DOHH2 (cell line): ENCODE data around the gene KIRREL3.

Experiments
- H3F3A ChIP-seq: fragments of 200-600 bp; sonication (generic), shearing (Covaris generic); 2 replicates; pipeline ENCODE4 v1.6.0; 2016; ENCODE audit warnings: antibody characterized with exemption, mild to moderate bottlenecking; ENCODE audit not compliant: control insufficient read depth, insufficient read depth
- H3K27ac ChIP-seq: fragments of 200-600 bp; sonication (generic); 2 replicates; pipeline ENCODE4 v1.5.1; 2014; ENCODE audit warnings: low read depth, mild to moderate bottlenecking, low read length, moderate library complexity
- H3K27me3 ChIP-seq: fragments of 200-600 bp; sonication (generic); 2 replicates; pipeline ENCODE4 v1.6.1; 2014; ENCODE audit warnings: mild to moderate bottlenecking, low read length, mixed read lengths; ENCODE audit not compliant: control insufficient read depth
- H3K36me3 ChIP-seq: fragments of 200-600 bp; sonication (generic); 2 replicates; pipeline ENCODE4 v1.6.1; 2014; ENCODE audit warnings: mild to moderate bottlenecking, low read length, moderate library complexity, mixed read lengths; ENCODE audit not compliant: control insufficient read depth
- H3K4me1 ChIP-seq: fragments of 200-600 bp; sonication (generic); 2 replicates; pipeline ENCODE4 v1.6.1; 2014; ENCODE audit warnings: mild to moderate bottlenecking, low read length, mixed read lengths; ENCODE audit not compliant: control insufficient read depth
- H3K4me2 ChIP-seq: fragments of 200-600 bp; sonication (generic); 2 replicates; pipeline ENCODE4 v1.6.0; 2014; ENCODE audit warnings: mild to moderate bottlenecking, low read length, moderate library complexity
- H3K4me3 ChIP-seq: fragments of 200-600 bp; sonication (generic); 2 replicates; pipeline ENCODE4 v1.5.1; 2014; ENCODE audit warnings: mild to moderate bottlenecking, low read length, mixed read lengths
- H3K79me2 ChIP-seq: fragments of 200-600 bp; sonication (generic); 2 replicates; pipeline ENCODE4 v1.6.1; 2014; ENCODE audit warnings: mild to moderate bottlenecking, low read length, mixed read lengths; ENCODE audit not compliant: control insufficient read depth
- H3K9me2 ChIP-seq: fragments of 200-600 bp; sonication (generic); replicated peaks from 2 replicates; pipeline ENCODE4 v1.6.1; 2014; ENCODE audit warnings: mild to moderate bottlenecking, low read length, mixed read lengths; ENCODE audit not compliant: control insufficient read depth
- H3K9me3 ChIP-seq: fragments of 200-600 bp; sonication (generic); 2 replicates; pipeline ENCODE4 v1.6.1; 2014; ENCODE audit warnings: antibody characterized with exemption, low read length, mixed read lengths; ENCODE audit not compliant: control insufficient read depth, insufficient read depth
- H4K20me1 ChIP-seq: fragments of 200-600 bp; sonication (generic); 2 replicates; pipeline ENCODE4 v1.6.0; 2014; ENCODE audit warnings: low read depth, mild to moderate bottlenecking, antibody characterized with exemption, low read length, moderate library complexity; ENCODE audit not compliant: control insufficient read depth, insufficient read depth
- CTCF ChIP-seq: fragments of 200-600 bp; sonication (generic); IDR thresholded peaks from one replicate; pipeline ENCODE4 v1.5.1; 2014; ENCODE audit warnings: antibody characterized with exemption, mild to moderate bottlenecking, low read depth, low read length; ENCODE audit not compliant: poor library complexity, severe bottlenecking
- EZH2phosphoT487 ChIP-seq: fragments of 200-600 bp; sonication (generic); IDR thresholded peaks from 2 replicates; pipeline ENCODE4 v1.6.1; 2017; ENCODE audit warnings: borderline replicate concordance, mild to moderate bottlenecking, antibody characterized with exemption, low read length, moderate library complexity, mixed read lengths

KIRREL3 gene

GRCh38 chr11:126740846-126741245 is 259.7 kb downstream of the KIRREL3 start:
- Histone ChIP-seq H3K27ac (no peak overlapping the region), H4K20me1 (no peaks in the 10 kb centered on the region), H3K9me2 (no peaks in the 10 kb centered on the region), H3K4me1 (peaks cover 3% of the 10 kb centered on the region; the same call in 1 of the 2 replicates), H3K36me3 (no peaks in the 10 kb centered on the region), H3K9me3 (no peaks in the 10 kb centered on the region), H3F3A (no peaks in the 10 kb centered on the region), H3K4me3 (no peak overlapping the region), H3K79me2 (no peaks in the 10 kb centered on the region), H3K4me2 (no peak overlapping the region), H3K27me3 (peaks cover 7% of the 10 kb centered on the region; the same call in 1 of the 2 replicates)
- TF ChIP-seq CTCF: no peak
- no peak for TF ChIP-seq EZH2phosphoT487

- Histone ChIP-seq H4K20me1 (no peaks in the 10 kb centered on the region), H3K4me3 (no peak overlapping the region), H3K4me1 (peaks cover 3% of the 10 kb centered on the region; the same call in 1 of the 2 replicates), H3K9me2 (no peaks in the 10 kb centered on the region), H3K27me3 (peaks cover 7% of the 10 kb centered on the region; the same call in 1 of the 2 replicates), H3F3A (no peaks in the 10 kb centered on the region), H3K36me3 (no peaks in the 10 kb centered on the region), H3K9me3 (no peaks in the 10 kb centered on the region), H3K4me2 (no peak overlapping the region), H3K79me2 (no peaks in the 10 kb centered on the region), H3K27ac (no peak overlapping the region)
- TF ChIP-seq CTCF (no peak), EZH2phosphoT487 (no peak)
Measured at GRCh38 chr11:126739499-126740145, 260.9 kb downstream of the KIRREL3 start.

- Histone ChIP-seq H4K20me1 (no peaks in the 10 kb centered on the region), H3K4me1 (peaks cover 3% of the 10 kb centered on the region; the same call in 1 of the 2 replicates), H3K4me2 (no peak overlapping the region), H3K36me3 (no peaks in the 10 kb centered on the region), H3K27ac (no peak overlapping the region), H3K9me3 (no peaks in the 10 kb centered on the region), H3K79me2 (no peaks in the 10 kb centered on the region), H3K27me3 (peaks cover 7% of the 10 kb centered on the region; the same call in 1 of the 2 replicates), H3K9me2 (no peaks in the 10 kb centered on the region), H3K4me3 (no peak overlapping the region), H3F3A (no peaks in the 10 kb centered on the region)
- TF ChIP-seq CTCF: no peak
- TF ChIP-seq EZH2phosphoT487: no peak
Measured at GRCh38 chr11:126738295-126739031, 262.1 kb downstream of the KIRREL3 start.
